GM21381 (cell line): ENCODE measurements around the gene COL8A1.

ENCODE experiments used
- ATAC-seq: cut with Tn5 transposase; IDR thresholded peaks from one replicate; pipeline ENCODE4 v1.9.1; 2021; ENCODE audit warnings: mild to moderate bottlenecking, moderate library complexity; ENCODE audit not compliant: unreplicated experiment

COL8A1 gene

GRCh38 chr3:99637368-99638111 lies 854 bp upstream of the COL8A1 start:
- no peak for ATAC-seq

- ATAC-seq, result no peak
Observed at GRCh38 chr3:99639579-99639978, 1.2 kb downstream of the COL8A1 start.

GRCh38 chr3:99640214-99640851 lies 1.9 kb downstream of the COL8A1 start:
- ATAC-seq, result no peak

GRCh38 chr3:99641480-99641879 lies 3.1 kb downstream of the COL8A1 start:
- no peak for ATAC-seq

- ATAC-seq, result no peak
Observed at GRCh38 chr3:99641982-99642381, 3.6 kb downstream of the COL8A1 start.

- ATAC-seq, result no peak
Observed at GRCh38 chr3:99644017-99644416, 5.6 kb downstream of the COL8A1 start.

GRCh38 chr3:99644746-99645145 lies 6.4 kb downstream of the COL8A1 start:
- no peak for ATAC-seq

- ATAC-seq, result no peak
Observed at GRCh38 chr3:99645277-99646106, 7.1 kb downstream of the COL8A1 start.

- no peak for ATAC-seq
Observed at GRCh38 chr3:99646107-99646435, 7.7 kb downstream of the COL8A1 start.

GRCh38 chr3:99647081-99647480 lies 8.7 kb downstream of the COL8A1 start:
- ATAC-seq, result no peak

- ATAC-seq, result no peak
Observed at GRCh38 chr3:99648101-99648500, 9.7 kb downstream of the COL8A1 start.

GRCh38 chr3:99648516-99648915 lies 10.1 kb downstream of the COL8A1 start:
- no peak for ATAC-seq

GRCh38 chr3:99651531-99651930 lies 13.1 kb downstream of the COL8A1 start:
- ATAC-seq, result no peak

- no peak for ATAC-seq
Observed at GRCh38 chr3:99656624-99657023, 18.2 kb downstream of the COL8A1 start.

- ATAC-seq, result no peak
Observed at GRCh38 chr3:99658274-99658673, 19.9 kb downstream of the COL8A1 start.

GRCh38 chr3:99659032-99659431 lies 20.6 kb downstream of the COL8A1 start:
- ATAC-seq, result no peak

- no peak for ATAC-seq
Observed at GRCh38 chr3:99659951-99660350, 21.6 kb downstream of the COL8A1 start.

GRCh38 chr3:99662838-99663570 lies 24.6 kb downstream of the COL8A1 start:
- no peak for ATAC-seq

GRCh38 chr3:99663977-99664376 lies 25.6 kb downstream of the COL8A1 start:
- ATAC-seq, result no peak

- no peak for ATAC-seq
Observed at GRCh38 chr3:99665017-99665416, 26.6 kb downstream of the COL8A1 start.

GRCh38 chr3:99666201-99666600 lies 27.8 kb downstream of the COL8A1 start:
- no peak for ATAC-seq
